ENCODE data around the gene ZFY. TPM values are rescaled to one million over a fixed set of nuclear protein-coding genes. Genes with fewer than 3 reads are reported as not detected.

ZFY gene
- total RNA-seq (2022; extraction: Qiagen RNA extraction), result 2.5 to 6.8 TPM (median 3.9 TPM) in 5 replicates

DNA sequence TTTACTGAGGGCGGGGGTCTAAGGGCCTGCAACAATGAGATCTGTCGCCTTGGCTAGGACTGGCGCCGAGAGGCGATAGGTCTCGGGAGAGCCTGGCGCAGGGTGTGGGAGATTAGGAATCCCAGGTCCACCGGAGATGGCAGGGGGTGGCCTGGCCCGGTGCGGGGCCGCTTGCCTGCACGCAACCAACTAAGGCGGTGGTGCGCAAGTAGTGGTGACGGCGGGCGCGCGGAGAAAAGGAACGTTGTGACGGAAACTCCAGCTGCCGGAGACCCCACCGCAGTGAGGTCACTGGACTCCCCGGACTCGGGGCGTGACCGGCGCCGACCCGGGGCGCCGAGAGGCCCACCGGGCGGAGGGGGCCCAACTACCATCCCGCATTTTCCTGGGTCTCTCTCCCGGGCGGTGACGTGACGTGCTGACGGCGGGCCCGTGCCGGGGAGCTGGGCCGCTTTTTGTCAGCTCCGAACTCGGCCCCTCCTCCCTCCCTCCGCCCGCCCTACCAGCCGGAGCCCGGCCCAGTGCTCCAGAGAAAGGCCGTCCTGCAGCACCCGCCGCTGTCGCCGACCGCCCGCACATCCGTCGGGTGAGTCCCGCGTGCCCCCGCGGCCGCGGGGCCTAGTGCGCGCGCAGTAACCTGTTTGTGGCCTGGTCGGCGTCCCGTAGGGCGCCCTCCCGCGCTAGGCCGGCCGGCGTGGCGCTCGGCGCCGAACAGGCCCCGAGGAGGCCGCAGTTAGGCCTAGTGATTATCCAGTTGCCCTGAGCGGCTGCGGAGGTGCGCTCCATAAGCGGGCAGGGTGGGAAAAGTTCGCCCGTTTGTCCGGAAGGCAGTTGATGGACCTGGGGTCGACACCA lies at the start of gene ZFY:
ZFY (plus strand) TSS at position 521 of the 855 bp plus-strand sequence. CDS start 18,556 bp downstream, outside the sequence.

Other genes starting within 250 kb of the ZFY start
- gene SRY, start 147.7 kb upstream of the ZFY start, total RNA-seq (2022; extraction: Qiagen RNA extraction), result not detected in 5 replicates
- 288 to 298 TPM (median 290 TPM) in 5 replicates for gene RPS4Y1, start 93.8 kb upstream of the ZFY start, total RNA-seq (2022; extraction: Qiagen RNA extraction)